OCI-LY3 (cell line): Measurements from ENCODE around the gene KRTAP10-4.

ENCODE experiments used
- H2AFZ ChIP-seq: fragments of 200-600, 300-600 bp; shearing (Covaris generic); 2 replicates; pipeline ENCODE4 v1.6.0; 2014; ENCODE audit warnings: antibody characterized with exemption, low read depth, low read length
- H3K27ac ChIP-seq: fragments of 200-600, 300-600 bp; sonication (generic); 2 replicates; pipeline ENCODE4 v1.5.1; 2014; ENCODE audit warnings: mild to moderate bottlenecking, low read length, moderate library complexity, mixed read lengths
- H3K27me3 ChIP-seq: fragments of 200-600, 300-600 bp; sonication (generic); 2 replicates; pipeline ENCODE4 v1.6.1; 2014; ENCODE audit warnings: low read depth, low read length, mixed read lengths
- H3K36me3 ChIP-seq: fragments of 200-600, 300-600 bp; sonication (generic); replicated peaks from 2 replicates; pipeline ENCODE3; 2014; ENCODE audit warnings: low read depth, low read length, mixed read lengths
- H3K4me1 ChIP-seq: fragments of 300-600, 200-600 bp; sonication (generic); 2 replicates; pipeline ENCODE4 v1.6.1; 2014; ENCODE audit warnings: low read length, mixed read lengths
- H3K4me2 ChIP-seq: fragments of 200-600, 300-600 bp; sonication (generic); 2 replicates; pipeline ENCODE4 v1.6.1; 2014; ENCODE audit warnings: low read length, mixed read lengths
- H3K4me3 ChIP-seq: fragments of 300-600, 200-600 bp; sonication (generic); 2 replicates; pipeline ENCODE4 v1.5.1; 2014; ENCODE audit warnings: antibody characterized with exemption, mild to moderate bottlenecking, low read length, moderate library complexity
- H3K79me2 ChIP-seq: fragments of 300-600, 200-600 bp; shearing (Covaris generic); 2 replicates; pipeline ENCODE4 v1.6.1; 2014; ENCODE audit warnings: mild to moderate bottlenecking, low read length, mixed read lengths
- H3K9ac ChIP-seq: fragments of 300-600, 200-600 bp; shearing (Covaris generic); 2 replicates; pipeline ENCODE4 v1.6.0; 2014; ENCODE audit warnings: mild to moderate bottlenecking, low read length, moderate library complexity
- H3K9me3 ChIP-seq: fragments of 200-600, 300-600 bp; shearing (Covaris generic); 2 replicates; pipeline ENCODE4 v1.6.1; 2014; ENCODE audit warnings: low read length, mixed read lengths; ENCODE audit not compliant: insufficient read depth
- H4K20me1 ChIP-seq: fragments of 200-600, 300-600 bp; sonication (generic); 2 replicates; pipeline ENCODE4 v1.6.1; 2016; ENCODE audit warnings: low read length, mixed read lengths; ENCODE audit not compliant: insufficient read depth
- EZH2phosphoT487 ChIP-seq: fragments of 200-600 bp; shearing (Covaris generic); IDR thresholded peaks from 2 replicates; pipeline ENCODE4 v1.6.1; 2018; ENCODE audit warnings: antibody characterized with exemption, mixed run types, low read depth
- TF ChIP-seq, protein P1 (sequence below): fragments of 200-600, 300-600 bp; sonication (generic); IDR thresholded peaks from 2 replicates; pipeline ENCODE4 v1.5.1; 2014; ENCODE audit warnings: antibody characterized with exemption, low read length, low read depth

KRTAP10-4 gene

DNA sequence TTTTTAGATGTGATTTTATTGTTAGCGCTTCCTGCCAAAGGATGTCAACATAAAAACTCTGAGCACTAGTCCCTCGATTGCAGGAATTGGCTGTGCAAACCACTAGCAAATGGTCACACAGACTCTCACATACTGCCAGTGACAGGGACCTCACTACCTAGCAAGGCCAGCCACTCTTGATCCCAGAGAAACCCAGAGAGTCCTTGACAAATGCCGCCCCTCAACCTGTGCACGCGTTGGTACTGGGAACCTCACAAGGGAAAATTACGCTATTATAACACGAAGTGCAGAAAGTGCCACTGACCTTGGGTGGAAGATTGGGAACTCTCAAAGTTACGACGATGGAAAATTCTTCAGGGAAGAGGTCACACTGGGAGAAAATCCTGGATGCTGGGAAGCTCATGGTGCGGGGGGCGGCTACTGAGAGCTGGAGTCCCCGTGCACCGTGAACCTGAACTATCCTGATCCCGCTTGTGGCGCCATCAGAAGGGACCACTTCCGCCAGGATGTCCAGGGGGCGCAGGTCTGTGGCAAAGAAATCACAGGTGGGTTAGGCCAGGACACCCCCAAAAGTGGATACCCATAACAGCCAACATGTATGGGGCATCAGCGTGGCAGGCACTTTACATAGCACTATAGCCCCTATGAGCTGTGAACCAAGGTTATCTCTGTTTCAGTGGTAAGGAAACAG lies 5.9 kb upstream of the KRTAP10-4 start:
- H3K79me2 ChIP-seq = no peaks in the 10 kb centered on the region
- no peak overlapping the region for H3K4me2 ChIP-seq
- TF ChIP-seq, protein P1, sequence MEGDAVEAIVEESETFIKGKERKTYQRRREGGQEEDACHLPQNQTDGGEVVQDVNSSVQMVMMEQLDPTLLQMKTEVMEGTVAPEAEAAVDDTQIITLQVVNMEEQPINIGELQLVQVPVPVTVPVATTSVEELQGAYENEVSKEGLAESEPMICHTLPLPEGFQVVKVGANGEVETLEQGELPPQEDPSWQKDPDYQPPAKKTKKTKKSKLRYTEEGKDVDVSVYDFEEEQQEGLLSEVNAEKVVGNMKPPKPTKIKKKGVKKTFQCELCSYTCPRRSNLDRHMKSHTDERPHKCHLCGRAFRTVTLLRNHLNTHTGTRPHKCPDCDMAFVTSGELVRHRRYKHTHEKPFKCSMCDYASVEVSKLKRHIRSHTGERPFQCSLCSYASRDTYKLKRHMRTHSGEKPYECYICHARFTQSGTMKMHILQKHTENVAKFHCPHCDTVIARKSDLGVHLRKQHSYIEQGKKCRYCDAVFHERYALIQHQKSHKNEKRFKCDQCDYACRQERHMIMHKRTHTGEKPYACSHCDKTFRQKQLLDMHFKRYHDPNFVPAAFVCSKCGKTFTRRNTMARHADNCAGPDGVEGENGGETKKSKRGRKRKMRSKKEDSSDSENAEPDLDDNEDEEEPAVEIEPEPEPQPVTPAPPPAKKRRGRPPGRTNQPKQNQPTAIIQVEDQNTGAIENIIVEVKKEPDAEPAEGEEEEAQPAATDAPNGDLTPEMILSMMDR = no peak
- no peak for TF ChIP-seq EZH2phosphoT487
- no peak overlapping the region for H3K27ac ChIP-seq
- H3K4me1 ChIP-seq = peaks cover 30% of the 10 kb centered on the region
- H4K20me1 ChIP-seq = no peaks in the 10 kb centered on the region
- no peak overlapping the region for H3K9ac ChIP-seq
- no peak overlapping the region for H2AFZ ChIP-seq
- no peaks in the 10 kb centered on the region for H3K9me3 ChIP-seq
- H3K36me3 ChIP-seq = no peaks in the 10 kb centered on the region
- no peaks in the 10 kb centered on the region for H3K27me3 ChIP-seq
- no peak overlapping the region for H3K4me3 ChIP-seq

DNA sequence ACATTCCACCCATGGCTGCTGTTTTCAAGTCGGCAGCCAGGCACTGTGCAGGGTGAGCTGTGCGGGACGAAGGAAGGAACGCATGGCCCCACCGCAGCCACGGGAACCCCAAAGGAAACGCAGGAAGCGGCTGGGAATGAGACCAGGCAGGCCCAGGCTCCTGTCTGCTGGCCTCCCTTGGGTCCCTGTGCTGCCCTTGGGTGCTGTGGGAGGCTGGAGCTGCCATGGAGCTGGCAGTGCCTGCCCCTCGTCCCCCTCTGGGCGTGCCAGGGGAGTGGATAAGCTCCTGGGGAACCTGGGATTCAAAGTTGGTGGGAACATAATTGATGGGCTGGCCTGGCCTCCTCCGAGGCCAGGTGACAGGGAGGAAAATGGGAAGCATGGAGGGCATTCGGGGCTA lies 5.3 kb upstream of the KRTAP10-4 start:
- H3K27ac ChIP-seq = no peak overlapping the region
- H3K4me3 ChIP-seq = no peak overlapping the region
- H3K4me1 ChIP-seq = peaks cover 30% of the 10 kb centered on the region
- H2AFZ ChIP-seq = no peak overlapping the region
- H3K27me3 ChIP-seq = no peaks in the 10 kb centered on the region
- H3K9ac ChIP-seq = no peak overlapping the region
- no peaks in the 10 kb centered on the region for H3K36me3 ChIP-seq
- H3K4me2 ChIP-seq = no peak overlapping the region
- H3K79me2 ChIP-seq = no peaks in the 10 kb centered on the region
- H4K20me1 ChIP-seq = no peaks in the 10 kb centered on the region
- TF ChIP-seq, protein P1 = no peak
- no peak for TF ChIP-seq EZH2phosphoT487
- H3K9me3 ChIP-seq = no peaks in the 10 kb centered on the region

GRCh38 chr21:44568667-44569556 lies 4.6 kb upstream of the KRTAP10-4 start:
- Histone ChIP-seq H2AFZ (no peak overlapping the region), H3K79me2 (no peaks in the 10 kb centered on the region), H3K27ac (no peak overlapping the region), H3K9me3 (no peaks in the 10 kb centered on the region), H4K20me1 (no peaks in the 10 kb centered on the region), H3K9ac (no peak overlapping the region), H3K4me2 (no peak overlapping the region), H3K4me3 (no peak overlapping the region), H3K36me3 (no peaks in the 10 kb centered on the region), H3K27me3 (no peaks in the 10 kb centered on the region), H3K4me1 (peaks cover 30% of the 10 kb centered on the region)
- TF ChIP-seq, protein P1 = no peak
- TF ChIP-seq EZH2phosphoT487 = no peak

DNA sequence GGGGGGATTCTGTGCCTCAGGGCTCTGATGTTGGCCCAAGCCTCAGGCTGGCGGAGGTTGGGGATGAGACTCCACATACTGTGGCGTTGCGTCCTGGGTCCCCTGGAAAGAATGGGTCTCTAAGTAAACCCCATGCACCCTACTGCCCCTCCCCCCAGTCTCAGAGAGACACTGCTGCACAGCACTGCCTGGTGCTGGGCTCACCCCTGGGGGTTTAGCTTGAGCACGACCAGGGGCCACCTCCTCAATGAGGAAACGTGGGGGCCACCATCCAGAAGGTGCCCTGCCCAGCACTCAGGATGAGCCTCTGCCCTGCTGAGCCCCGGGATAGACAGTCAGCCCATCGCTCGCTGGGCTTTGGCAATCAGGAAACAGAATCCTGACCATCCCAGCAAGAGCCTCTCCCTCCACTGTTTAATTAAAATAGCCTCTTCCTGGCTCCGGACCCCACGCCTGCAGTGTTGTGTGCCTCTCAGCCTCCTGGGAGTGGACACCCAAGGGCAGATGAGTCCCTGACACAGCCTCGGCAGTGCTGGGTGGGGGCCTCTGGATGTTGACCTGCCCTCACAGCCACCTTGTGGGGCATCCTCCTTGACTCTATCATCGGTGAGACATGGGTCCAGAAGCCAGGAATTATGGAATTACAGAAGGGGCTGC lies 3.5 kb upstream of the KRTAP10-4 start:
- H2AFZ ChIP-seq = no peak overlapping the region
- H3K27me3 ChIP-seq = no peaks in the 10 kb centered on the region
- H3K9me3 ChIP-seq = no peaks in the 10 kb centered on the region
- no peaks in the 10 kb centered on the region for H3K79me2 ChIP-seq
- no peaks in the 10 kb centered on the region for H4K20me1 ChIP-seq
- H3K4me3 ChIP-seq = no peak overlapping the region
- no peak overlapping the region for H3K9ac ChIP-seq
- no peaks in the 10 kb centered on the region for H3K36me3 ChIP-seq
- no peak overlapping the region for H3K4me2 ChIP-seq
- H3K27ac ChIP-seq = no peak overlapping the region
- TF ChIP-seq EZH2phosphoT487 = no peak
- TF ChIP-seq, protein P1 = no peak
- peaks cover 19% of the 10 kb centered on the region for H3K4me1 ChIP-seq
